PFSK-1 (cell line): Measurements from ENCODE around the gene SLC39A1.

ENCODE experiments used
- FOXP2 ChIP-seq: optimal IDR thresholded peaks from 2 replicates; pipeline ENCODE3; 2011; ENCODE audit warnings: borderline replicate concordance, control low read depth, inconsistent platforms; ENCODE audit not compliant: insufficient read depth; ENCODE audit errors: extremely low read length, extremely low read depth
- POLR2AphosphoS5 ChIP-seq: IDR thresholded peaks from 2 replicates; pipeline ENCODE4 v1.6.1; 2012; ENCODE audit warnings: low read depth, mild to moderate bottlenecking, control low read depth, low read length, moderate library complexity
- SIN3A ChIP-seq: IDR thresholded peaks from 2 replicates; pipeline ENCODE4 v1.6.1; 2012; ENCODE audit warnings: mild to moderate bottlenecking, low read length, moderate library complexity, borderline replicate concordance; ENCODE audit not compliant: insufficient read depth
- TAF1 ChIP-seq: IDR thresholded peaks from 2 replicates; pipeline ENCODE4 v1.6.1; 2012; ENCODE audit warnings: low read length, control low read depth, borderline replicate concordance; ENCODE audit not compliant: insufficient read depth
- TF ChIP-seq, protein P1 (sequence below), 2 experiments: IDR thresholded peaks; 2 replicates each; pipeline versions ENCODE4 v1.6.1 to v1.8.0; 2011 to 2012; ENCODE audit warnings: low read depth in 2 of 2, low read length in 2 of 2, control low read depth in 1 of 2, inconsistent platforms in 1 of 2, mild to moderate bottlenecking in 1 of 2, moderate library complexity in 1 of 2; ENCODE audit not compliant: insufficient read depth in 1 of 2

Gene SLC39A1

DNA sequence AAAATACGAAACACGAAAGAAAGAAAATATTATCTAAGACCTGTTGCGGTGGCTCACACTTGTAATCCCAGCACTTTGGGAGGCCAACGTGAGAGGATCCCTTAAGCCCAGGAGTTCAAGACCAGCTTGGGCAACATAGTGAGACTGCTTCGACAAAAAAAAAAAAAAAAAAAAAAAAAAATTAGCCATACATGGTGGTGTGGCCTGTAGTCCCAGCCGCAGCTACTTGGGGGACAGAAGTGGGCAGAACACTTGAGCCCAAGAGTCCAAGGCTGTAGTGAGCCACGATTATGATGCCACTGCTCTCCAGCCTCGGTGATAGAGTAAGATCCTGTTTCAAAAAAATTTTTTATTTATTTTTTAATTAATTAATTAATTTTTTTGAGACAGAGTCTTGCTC is 24.3 kb upstream of the SLC39A1 start:
- TF ChIP-seq FOXP2 (no peak), SIN3A (no peak), TAF1 (no peak), POLR2AphosphoS5 (no peak)
- TF ChIP-seq, protein P1, sequence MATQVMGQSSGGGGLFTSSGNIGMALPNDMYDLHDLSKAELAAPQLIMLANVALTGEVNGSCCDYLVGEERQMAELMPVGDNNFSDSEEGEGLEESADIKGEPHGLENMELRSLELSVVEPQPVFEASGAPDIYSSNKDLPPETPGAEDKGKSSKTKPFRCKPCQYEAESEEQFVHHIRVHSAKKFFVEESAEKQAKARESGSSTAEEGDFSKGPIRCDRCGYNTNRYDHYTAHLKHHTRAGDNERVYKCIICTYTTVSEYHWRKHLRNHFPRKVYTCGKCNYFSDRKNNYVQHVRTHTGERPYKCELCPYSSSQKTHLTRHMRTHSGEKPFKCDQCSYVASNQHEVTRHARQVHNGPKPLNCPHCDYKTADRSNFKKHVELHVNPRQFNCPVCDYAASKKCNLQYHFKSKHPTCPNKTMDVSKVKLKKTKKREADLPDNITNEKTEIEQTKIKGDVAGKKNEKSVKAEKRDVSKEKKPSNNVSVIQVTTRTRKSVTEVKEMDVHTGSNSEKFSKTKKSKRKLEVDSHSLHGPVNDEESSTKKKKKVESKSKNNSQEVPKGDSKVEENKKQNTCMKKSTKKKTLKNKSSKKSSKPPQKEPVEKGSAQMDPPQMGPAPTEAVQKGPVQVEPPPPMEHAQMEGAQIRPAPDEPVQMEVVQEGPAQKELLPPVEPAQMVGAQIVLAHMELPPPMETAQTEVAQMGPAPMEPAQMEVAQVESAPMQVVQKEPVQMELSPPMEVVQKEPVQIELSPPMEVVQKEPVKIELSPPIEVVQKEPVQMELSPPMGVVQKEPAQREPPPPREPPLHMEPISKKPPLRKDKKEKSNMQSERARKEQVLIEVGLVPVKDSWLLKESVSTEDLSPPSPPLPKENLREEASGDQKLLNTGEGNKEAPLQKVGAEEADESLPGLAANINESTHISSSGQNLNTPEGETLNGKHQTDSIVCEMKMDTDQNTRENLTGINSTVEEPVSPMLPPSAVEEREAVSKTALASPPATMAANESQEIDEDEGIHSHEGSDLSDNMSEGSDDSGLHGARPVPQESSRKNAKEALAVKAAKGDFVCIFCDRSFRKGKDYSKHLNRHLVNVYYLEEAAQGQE (IDR thresholded peaks at IDR 0.05; ENCODE audit: insufficient read depth in 1 of 2, low read depth in 2 of 2, low read length in 2 of 2) = no peak

DNA sequence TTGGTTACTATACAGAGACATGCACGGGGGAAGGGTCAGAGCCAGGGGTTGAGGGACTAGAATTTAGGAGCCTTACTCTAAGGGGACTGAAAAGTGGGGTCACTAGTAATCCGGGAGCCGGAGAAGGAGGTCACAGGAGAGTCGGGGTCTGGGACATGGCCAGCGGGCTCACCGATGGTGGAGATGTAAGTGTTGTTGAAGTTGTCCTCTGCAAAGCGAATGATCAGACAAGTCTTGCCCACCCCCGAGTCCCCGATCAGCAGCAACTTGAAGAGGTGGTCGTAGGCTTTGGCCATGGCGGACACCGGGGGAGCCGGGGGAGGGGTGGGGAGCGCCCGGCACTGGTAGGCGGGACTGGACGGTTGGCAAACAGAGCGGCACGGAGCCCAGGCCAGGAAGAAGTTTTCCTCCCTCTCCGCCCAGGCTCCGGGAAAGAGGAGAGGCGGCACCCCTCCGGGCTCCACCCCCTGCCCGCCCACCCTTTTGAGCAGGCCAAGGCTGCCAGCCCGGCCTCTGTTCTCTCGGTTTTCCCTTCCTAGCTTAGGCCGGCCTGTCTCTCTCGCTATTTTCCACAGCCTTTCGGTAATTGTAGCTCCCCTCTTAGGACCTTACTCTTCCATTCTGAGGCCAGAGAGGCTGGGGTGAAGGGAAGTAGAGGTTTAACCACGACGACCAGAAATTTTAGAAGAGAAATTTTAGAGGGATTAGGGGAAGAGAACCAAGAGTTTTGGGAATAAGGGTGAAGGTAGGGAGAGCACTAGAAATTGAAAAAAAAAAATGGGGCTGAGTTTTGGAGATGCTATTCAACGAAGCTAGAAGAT is 22.8 kb upstream of the SLC39A1 start, which contains the start of gene RAB13:
Gene RAB13 (minus strand): TSS at position 399 of the 821 bp plus-strand sequence. CDS start 103 bp downstream, at position 296.
- TF ChIP-seq POLR2AphosphoS5 (peak; percentile 70), SIN3A (peak; percentile 47; the same call in 1 of the 2 replicates), FOXP2 (no peak), TAF1 (peak; percentile 43; the same call in 1 of the 2 replicates)
- TF ChIP-seq, protein P1 (IDR thresholded peaks at IDR 0.05; ENCODE audit: insufficient read depth in 1 of 2, low read depth in 2 of 2, low read length in 2 of 2) = no peak

DNA sequence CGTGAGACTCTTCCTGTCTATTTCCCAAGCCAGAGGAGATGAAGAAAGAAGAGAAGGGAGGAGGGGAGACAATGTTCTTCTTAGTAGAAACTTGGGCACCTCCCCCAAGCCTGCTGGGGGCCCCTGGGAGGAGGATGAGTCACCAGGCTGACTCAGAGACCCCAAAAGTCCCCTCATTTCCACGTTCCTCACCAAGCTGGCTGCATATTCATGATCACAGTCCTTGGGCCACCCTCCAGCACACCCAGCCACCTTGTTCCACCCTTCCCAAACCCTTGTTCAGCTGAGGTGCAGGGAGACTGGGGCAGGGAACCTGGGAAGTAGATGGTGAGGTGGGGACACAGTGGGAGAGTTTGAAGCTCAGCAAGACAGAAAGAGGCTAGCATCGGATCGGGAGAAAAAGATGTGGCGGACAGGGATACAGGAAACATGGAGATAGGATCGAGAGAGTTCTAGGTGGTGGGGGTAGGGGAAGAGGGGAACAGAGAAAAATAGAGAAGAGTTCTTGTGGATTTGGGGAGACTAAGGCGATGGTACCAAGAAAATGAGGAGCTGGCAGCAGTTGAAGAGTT is 22.1 kb upstream of the SLC39A1 start:
- TF ChIP-seq POLR2AphosphoS5 (no peak), TAF1 (peak; percentile 39; the same call in 1 of the 2 replicates)

DNA sequence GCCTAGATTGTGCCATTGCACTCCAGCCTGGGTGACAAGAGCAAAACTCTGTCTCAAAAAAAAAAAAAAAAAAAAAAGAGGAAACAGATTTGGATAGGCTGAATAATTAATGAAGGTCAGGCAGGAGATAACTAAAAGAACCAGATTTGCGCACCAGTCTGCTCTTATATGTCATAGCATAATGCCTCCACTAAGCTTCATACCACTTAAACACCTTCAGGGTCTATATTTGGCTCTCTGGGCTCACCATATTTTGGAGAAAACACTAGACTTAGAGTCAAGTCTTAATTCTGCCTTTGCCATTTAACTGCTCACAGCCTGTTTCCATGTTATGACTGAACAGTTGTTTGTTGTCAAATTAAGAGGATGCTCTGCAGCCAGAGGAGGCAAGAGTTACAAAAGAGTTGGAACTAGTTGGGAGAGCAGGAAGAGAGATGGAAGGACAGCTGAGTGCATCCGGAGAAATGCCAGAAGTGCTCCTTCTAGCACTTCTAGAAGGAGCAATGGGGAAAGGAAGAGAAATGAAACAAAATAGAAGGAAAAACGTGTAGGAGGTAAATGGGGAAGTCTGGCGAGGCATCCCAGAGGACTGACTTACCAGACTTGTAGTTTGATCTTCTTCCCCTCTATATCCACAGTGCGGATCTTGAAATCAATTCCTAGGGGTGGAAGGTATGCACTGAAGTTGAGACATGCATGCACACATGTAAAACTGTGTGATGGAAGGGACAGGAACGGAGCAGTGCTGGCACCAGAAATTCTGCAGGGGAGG is 21.0 kb upstream of the SLC39A1 start:
- TF ChIP-seq SIN3A (no peak), TAF1 (no peak), FOXP2 (no peak), POLR2AphosphoS5 (no peak)
- TF ChIP-seq, protein P1 (IDR thresholded peaks at IDR 0.05; ENCODE audit: insufficient read depth in 1 of 2, low read depth in 2 of 2, low read length in 2 of 2) = no peak

- TF ChIP-seq, protein P1 (IDR thresholded peaks at IDR 0.05; ENCODE audit: insufficient read depth in 1 of 2, low read depth in 2 of 2, low read length in 2 of 2) = no peak
- no peak for TF ChIP-seq SIN3A
- no peak for TF ChIP-seq FOXP2
- no peak for TF ChIP-seq TAF1
- TF ChIP-seq POLR2AphosphoS5 = no peak
Measured at GRCh38 chr1:153978274-153978909, 15.1 kb upstream of the SLC39A1 start.
